Measurements from ENCODE around the gene RPS6KA5.

GRCh38 chr14:90897022-90897421, 163.4 kb downstream of the RPS6KA5 start:
- TF ChIP-seq, protein P1, sequence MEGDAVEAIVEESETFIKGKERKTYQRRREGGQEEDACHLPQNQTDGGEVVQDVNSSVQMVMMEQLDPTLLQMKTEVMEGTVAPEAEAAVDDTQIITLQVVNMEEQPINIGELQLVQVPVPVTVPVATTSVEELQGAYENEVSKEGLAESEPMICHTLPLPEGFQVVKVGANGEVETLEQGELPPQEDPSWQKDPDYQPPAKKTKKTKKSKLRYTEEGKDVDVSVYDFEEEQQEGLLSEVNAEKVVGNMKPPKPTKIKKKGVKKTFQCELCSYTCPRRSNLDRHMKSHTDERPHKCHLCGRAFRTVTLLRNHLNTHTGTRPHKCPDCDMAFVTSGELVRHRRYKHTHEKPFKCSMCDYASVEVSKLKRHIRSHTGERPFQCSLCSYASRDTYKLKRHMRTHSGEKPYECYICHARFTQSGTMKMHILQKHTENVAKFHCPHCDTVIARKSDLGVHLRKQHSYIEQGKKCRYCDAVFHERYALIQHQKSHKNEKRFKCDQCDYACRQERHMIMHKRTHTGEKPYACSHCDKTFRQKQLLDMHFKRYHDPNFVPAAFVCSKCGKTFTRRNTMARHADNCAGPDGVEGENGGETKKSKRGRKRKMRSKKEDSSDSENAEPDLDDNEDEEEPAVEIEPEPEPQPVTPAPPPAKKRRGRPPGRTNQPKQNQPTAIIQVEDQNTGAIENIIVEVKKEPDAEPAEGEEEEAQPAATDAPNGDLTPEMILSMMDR (IDR thresholded peaks at IDR 0.05 in 8 of 11, conservative IDR thresholded peaks at IDR 0.05 in 3 of 11) = no peak
- TF ChIP-seq POLR2A (IDR thresholded peaks at IDR 0.05) (no peak), POLR2AphosphoS5 (IDR thresholded peaks at IDR 0.05) (no peak)
